C4-2B (cell line): ENCODE results near the gene ANKRD22.

ENCODE experiments used
- CTCF ChIP-seq: fragments of 450-650 bp; conservative IDR thresholded peaks from 2 replicates; pipeline ENCODE4 v1.5.1; 2017; ENCODE audit warnings: mild to moderate bottlenecking
- ZFX ChIP-seq: fragments of 450-650 bp; IDR thresholded peaks from 2 replicates; pipeline ENCODE4 v1.6.1; 2017

- TF ChIP-seq ZFX (no peak), CTCF (no peak)
These were observed 18.4 kb upstream of the ANKRD22 start for GRCh38 chr10:88870089-88870488.
